H1 (cell line): ENCODE data around the gene KAT8. TPM values are rescaled to one million over a fixed set of nuclear protein-coding genes. Genes with fewer than 3 reads are reported as not detected.

ENCODE experiments used
- FOSL1 ChIP-seq: IDR thresholded peaks from 2 replicates; pipeline ENCODE4 v1.6.1; 2011; ENCODE audit warnings: mild to moderate bottlenecking, low read depth, low read length, moderate library complexity; ENCODE audit not compliant: insufficient read depth
- GTF2F1 ChIP-seq: IDR thresholded peaks from 2 replicates; pipeline ENCODE4 v1.6.1; 2012; ENCODE audit warnings: low read depth, low read length, improper control_type of control experiment, borderline replicate concordance
- PHF8 ChIP-seq: fragments of 200-600 bp; sonication (generic); conservative IDR thresholded peaks from 2 replicates; pipeline ENCODE4 v1.7.1; 2012; ENCODE audit warnings: low read depth, mild to moderate bottlenecking, inconsistent platforms, low read length, moderate library complexity
- RAD21 ChIP-seq, 2 experiments: IDR thresholded peaks in 1 of 2; conservative IDR thresholded peaks in 1 of 2; 2 replicates each; pipeline ENCODE4 v1.6.1; 2011; ENCODE audit warnings: low read depth in 2 of 2, low read length in 2 of 2, improper control_type of control experiment in 1 of 2, inconsistent platforms in 1 of 2, mild to moderate bottlenecking in 1 of 2, moderate library complexity in 1 of 2
- polyA plus RNA-seq, 7 experiments: library from polyadenylated mRNA; depleted of rRNA in 3 of 7; stranded (reverse) in 5 of 7; unstranded in 2 of 7; fragments of >200 nt in 5 of 7; fragments of 200-250 nt in 2 of 7; gene quantifications; 1 replicate in 5 of 7; 2 replicates in 1 of 7; 4 replicates in 1 of 7; pipeline versions ENCODE4 v1.2.1 to v1.2.3, GENCODE V29; 2011 to 2013; ENCODE audit warnings: missing spikeins in 2 of 7, mixed read lengths in 2 of 7
- total RNA-seq: library from RNA; stranded (reverse); fragmentation: NEBNext Ultra II Directional; extraction: Animal tissue kit (Norgen Biotek cat#: 25700); gene quantifications from 2 replicates; pipeline ENCODE4 v1.2.1, GENCODE V29; 2021
- TF ChIP-seq, protein P1 (sequence below): fragments of 300-600 bp; sonication (generic); IDR thresholded peaks from 2 replicates; pipeline ENCODE4 v1.7.1; 2012; ENCODE audit warnings: low read length, moderate library complexity, mild to moderate bottlenecking, inconsistent platforms; ENCODE audit not compliant: insufficient replicate concordance

Gene KAT8
- total and polyA plus RNA-seq, 2 of the 8 experiments (the other 6 are each of a cell fraction or from before 2014, with no cell fraction given): 52.6 to 61.6 TPM

DNA sequence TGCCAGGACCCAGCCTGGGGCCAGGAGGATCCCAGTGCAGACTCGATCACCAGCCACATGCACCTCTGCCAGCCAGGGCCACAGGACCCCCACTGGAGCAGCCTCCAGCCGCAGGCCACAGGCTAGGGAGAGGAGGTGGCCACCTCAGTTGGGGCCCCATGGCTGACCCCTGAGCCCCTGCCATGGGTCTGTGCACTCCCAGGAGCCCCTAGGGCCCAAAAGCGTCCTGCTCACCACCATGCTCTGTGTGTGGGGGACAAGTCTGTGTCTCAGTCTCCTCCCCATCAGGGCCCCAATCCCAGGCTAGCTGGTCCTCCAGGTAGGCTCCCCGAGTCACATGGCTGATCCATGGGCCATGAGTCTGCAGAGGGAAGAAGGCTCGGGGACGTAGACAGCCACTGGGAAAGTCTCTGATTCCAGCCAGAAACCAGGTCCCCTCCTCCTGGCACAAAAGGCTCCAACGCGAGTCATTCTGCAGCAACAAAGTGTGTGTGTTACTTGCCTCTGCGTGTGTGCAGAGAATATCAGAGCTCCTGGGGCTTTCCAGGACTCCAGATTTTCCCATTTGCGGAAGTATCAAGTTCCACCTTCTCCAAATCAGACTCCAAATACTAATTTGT lies 24.1 kb downstream of the KAT8 start (continued):
- TF ChIP-seq, protein P1, sequence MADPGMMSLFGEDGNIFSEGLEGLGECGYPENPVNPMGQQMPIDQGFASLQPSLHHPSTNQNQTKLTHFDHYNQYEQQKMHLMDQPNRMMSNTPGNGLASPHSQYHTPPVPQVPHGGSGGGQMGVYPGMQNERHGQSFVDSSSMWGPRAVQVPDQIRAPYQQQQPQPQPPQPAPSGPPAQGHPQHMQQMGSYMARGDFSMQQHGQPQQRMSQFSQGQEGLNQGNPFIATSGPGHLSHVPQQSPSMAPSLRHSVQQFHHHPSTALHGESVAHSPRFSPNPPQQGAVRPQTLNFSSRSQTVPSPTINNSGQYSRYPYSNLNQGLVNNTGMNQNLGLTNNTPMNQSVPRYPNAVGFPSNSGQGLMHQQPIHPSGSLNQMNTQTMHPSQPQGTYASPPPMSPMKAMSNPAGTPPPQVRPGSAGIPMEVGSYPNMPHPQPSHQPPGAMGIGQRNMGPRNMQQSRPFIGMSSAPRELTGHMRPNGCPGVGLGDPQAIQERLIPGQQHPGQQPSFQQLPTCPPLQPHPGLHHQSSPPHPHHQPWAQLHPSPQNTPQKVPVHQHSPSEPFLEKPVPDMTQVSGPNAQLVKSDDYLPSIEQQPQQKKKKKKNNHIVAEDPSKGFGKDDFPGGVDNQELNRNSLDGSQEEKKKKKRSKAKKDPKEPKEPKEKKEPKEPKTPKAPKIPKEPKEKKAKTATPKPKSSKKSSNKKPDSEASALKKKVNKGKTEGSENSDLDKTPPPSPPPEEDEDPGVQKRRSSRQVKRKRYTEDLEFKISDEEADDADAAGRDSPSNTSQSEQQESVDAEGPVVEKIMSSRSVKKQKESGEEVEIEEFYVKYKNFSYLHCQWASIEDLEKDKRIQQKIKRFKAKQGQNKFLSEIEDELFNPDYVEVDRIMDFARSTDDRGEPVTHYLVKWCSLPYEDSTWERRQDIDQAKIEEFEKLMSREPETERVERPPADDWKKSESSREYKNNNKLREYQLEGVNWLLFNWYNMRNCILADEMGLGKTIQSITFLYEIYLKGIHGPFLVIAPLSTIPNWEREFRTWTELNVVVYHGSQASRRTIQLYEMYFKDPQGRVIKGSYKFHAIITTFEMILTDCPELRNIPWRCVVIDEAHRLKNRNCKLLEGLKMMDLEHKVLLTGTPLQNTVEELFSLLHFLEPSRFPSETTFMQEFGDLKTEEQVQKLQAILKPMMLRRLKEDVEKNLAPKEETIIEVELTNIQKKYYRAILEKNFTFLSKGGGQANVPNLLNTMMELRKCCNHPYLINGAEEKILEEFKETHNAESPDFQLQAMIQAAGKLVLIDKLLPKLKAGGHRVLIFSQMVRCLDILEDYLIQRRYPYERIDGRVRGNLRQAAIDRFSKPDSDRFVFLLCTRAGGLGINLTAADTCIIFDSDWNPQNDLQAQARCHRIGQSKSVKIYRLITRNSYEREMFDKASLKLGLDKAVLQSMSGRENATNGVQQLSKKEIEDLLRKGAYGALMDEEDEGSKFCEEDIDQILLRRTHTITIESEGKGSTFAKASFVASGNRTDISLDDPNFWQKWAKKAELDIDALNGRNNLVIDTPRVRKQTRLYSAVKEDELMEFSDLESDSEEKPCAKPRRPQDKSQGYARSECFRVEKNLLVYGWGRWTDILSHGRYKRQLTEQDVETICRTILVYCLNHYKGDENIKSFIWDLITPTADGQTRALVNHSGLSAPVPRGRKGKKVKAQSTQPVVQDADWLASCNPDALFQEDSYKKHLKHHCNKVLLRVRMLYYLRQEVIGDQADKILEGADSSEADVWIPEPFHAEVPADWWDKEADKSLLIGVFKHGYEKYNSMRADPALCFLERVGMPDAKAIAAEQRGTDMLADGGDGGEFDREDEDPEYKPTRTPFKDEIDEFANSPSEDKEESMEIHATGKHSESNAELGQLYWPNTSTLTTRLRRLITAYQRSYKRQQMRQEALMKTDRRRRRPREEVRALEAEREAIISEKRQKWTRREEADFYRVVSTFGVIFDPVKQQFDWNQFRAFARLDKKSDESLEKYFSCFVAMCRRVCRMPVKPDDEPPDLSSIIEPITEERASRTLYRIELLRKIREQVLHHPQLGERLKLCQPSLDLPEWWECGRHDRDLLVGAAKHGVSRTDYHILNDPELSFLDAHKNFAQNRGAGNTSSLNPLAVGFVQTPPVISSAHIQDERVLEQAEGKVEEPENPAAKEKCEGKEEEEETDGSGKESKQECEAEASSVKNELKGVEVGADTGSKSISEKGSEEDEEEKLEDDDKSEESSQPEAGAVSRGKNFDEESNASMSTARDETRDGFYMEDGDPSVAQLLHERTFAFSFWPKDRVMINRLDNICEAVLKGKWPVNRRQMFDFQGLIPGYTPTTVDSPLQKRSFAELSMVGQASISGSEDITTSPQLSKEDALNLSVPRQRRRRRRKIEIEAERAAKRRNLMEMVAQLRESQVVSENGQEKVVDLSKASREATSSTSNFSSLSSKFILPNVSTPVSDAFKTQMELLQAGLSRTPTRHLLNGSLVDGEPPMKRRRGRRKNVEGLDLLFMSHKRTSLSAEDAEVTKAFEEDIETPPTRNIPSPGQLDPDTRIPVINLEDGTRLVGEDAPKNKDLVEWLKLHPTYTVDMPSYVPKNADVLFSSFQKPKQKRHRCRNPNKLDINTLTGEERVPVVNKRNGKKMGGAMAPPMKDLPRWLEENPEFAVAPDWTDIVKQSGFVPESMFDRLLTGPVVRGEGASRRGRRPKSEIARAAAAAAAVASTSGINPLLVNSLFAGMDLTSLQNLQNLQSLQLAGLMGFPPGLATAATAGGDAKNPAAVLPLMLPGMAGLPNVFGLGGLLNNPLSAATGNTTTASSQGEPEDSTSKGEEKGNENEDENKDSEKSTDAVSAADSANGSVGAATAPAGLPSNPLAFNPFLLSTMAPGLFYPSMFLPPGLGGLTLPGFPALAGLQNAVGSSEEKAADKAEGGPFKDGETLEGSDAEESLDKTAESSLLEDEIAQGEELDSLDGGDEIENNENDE: no peak
- no peak for TF ChIP-seq PHF8
- no peak for TF ChIP-seq GTF2F1
- TF ChIP-seq RAD21 (IDR thresholded peaks at IDR 0.05 in 1 of 2, conservative IDR thresholded peaks at IDR 0.05 in 1 of 2; ENCODE audit: low read depth in 2 of 2, low read length in 2 of 2): no peak
- TF ChIP-seq FOSL1: no peak
- TF ChIP-seq, all 59 proteins: peak for 0
